Activated CD8-positive, alpha-beta T cell treated with anti-CD3 and anti-CD28 coated beads, Interleukin-2, amount 10 ng/mL, durations not matched to agents 7 days and 5 days (primary cell): Measurements from ENCODE around the gene C1orf87. TPM values are rescaled to one million over a fixed set of nuclear protein-coding genes. Genes with fewer than 3 reads are reported as not detected.

Experiments
- ATAC-seq: fragments of 150-1000 bp; cut with Tn5 transposase; one replicate; pipeline ENCODE4 v1.10.0; 2021; ENCODE audit warnings: moderate library complexity
- CTCF ChIA-PET: fragments of 350-600 bp; sonication (Branson Sonifier 250); formaldehyde crosslinking; loops from one replicate; lab custom pipeline; 2021; ENCODE audit warnings: antibody characterized with exemption; lab: Charles Lee
- POLR2A ChIA-PET: fragments of 350-600 bp; sonication (Branson Sonifier 250); formaldehyde crosslinking; loops from one replicate; lab custom pipeline; 2021; ENCODE audit warnings: antibody characterized with exemption; lab: Charles Lee
- DNase-seq: peaks from one replicate; pipeline ENCODE4 v3.0.0-alpha.2; 2020
- H3K27ac Mint-ChIP-seq: one replicate; pipeline ENCODE4 v1.8.0; 2021; ENCODE audit warnings: mild to moderate bottlenecking, mixed read lengths
- H3K27me3 Mint-ChIP-seq: one replicate; pipeline ENCODE4 v1.8.0; 2021; ENCODE audit warnings: low read depth, mixed read lengths
- H3K36me3 Mint-ChIP-seq: one replicate; pipeline ENCODE4 v1.8.0; 2021; ENCODE audit warnings: low read depth, mixed read lengths
- H3K4me1 Mint-ChIP-seq: one replicate; pipeline ENCODE4 v1.8.0; 2021; ENCODE audit warnings: low read depth, mixed read lengths
- H3K4me3 Mint-ChIP-seq: one replicate; pipeline ENCODE4 v1.8.0; 2021; ENCODE audit warnings: mild to moderate bottlenecking, mixed read lengths
- H3K9me3 Mint-ChIP-seq: one replicate; pipeline ENCODE4 v1.8.0; 2022; ENCODE audit warnings: mixed read lengths; ENCODE audit not compliant: insufficient read depth
- total RNA-seq, 2 experiments: library from RNA; stranded (reverse); gene quantifications; one replicate each; pipeline ENCODE4 v1.2.3, GENCODE V29; 2021

Gene C1orf87
- total RNA-seq, 2 experiments from 2014 or later, result not detected

DNA sequence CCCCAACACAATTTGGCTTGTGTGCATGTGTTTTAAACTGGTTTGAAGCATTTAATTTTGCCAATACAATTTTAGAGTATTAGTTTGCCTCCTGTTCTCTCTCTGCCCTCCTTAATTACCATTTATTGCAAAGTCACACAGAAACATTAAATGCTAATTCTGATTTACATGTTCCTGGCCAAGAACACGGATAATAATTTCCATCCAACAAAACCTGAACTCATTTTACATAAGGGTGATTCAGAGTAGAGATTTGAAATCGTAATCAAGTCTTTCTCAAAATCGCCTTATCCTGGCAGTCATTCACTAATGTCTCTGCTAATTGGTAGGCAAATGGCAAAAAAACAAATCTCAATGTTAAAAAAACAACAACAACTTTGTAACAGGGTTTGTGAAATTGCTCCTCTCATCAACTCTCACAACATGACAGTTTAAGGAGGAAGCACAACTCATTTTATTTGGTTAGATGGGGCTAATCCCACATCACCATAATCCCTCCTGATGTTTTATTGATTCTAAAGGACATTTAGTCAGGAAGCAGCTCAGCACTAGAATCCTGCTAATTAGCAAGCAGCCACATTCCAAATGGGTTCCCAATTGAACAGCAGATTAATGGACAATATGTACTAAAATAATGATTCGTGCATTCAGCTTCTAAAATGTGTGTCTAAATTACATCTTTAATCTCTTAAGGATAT lies 55.9 kb downstream of the C1orf87 start:
- H3K27ac Mint-ChIP-seq, result no peak overlapping the region
- POLR2A ChIA-PET, result no interaction called here
- no peak overlapping the region for H3K4me3 Mint-ChIP-seq
- DNase-seq (no peak), ATAC-seq (no peak)
- no peaks in the 10 kb centered on the region for H3K36me3 Mint-ChIP-seq
- CTCF ChIA-PET, result no interaction called here
- H3K4me1 Mint-ChIP-seq, result no peaks in the 10 kb centered on the region
- H3K9me3 Mint-ChIP-seq, result no peaks in the 10 kb centered on the region
- H3K27me3 Mint-ChIP-seq, result peaks cover 3% of the 10 kb centered on the region

DNA sequence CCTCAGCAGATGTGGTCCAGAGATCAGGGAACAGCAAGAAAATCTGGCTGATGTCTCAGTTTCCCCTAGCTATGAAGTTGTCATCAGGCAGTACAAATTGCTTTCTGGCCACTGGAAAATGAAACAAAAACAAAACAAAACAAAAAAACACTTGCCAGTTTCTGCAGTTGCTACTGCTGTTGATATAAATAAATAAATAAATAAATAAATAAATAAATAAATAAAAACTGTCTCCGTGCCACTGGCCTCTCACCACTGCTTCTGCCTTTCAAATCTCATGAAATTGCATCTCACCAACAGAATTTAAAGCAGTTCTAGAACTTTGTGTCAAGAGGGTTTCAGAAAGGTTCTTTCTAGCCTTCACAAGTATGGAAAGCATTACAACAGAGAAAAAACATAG lies 62.9 kb downstream of the C1orf87 start:
- H3K4me1 Mint-ChIP-seq, result no peaks in the 10 kb centered on the region
- peaks cover 2% of the 10 kb centered on the region for H3K27me3 Mint-ChIP-seq
- DNase-seq, result no peak
- H3K27ac Mint-ChIP-seq, result no peak overlapping the region
- H3K4me3 Mint-ChIP-seq, result no peak overlapping the region
- H3K36me3 Mint-ChIP-seq, result no peaks in the 10 kb centered on the region
- no peak for ATAC-seq
- CTCF ChIA-PET, result interaction anchor here (0.8 kb wide), 1 partner anchor 690 kb away, joined by 3 read pairs; no protein-coding TSS in a partner anchor
- no peaks in the 10 kb centered on the region for H3K9me3 Mint-ChIP-seq
- POLR2A ChIA-PET, result no interaction called here

- POLR2A ChIA-PET, result no interaction called here
- Mint-ChIP-seq H3K9me3 (no peaks in the 10 kb centered on the region), H3K4me1 (no peaks in the 10 kb centered on the region), H3K27me3 (peaks cover 2% of the 10 kb centered on the region), H3K36me3 (no peaks in the 10 kb centered on the region), H3K27ac (no peak overlapping the region), H3K4me3 (no peak overlapping the region)
- no peak for DNase-seq
- no peak for ATAC-seq
- CTCF ChIA-PET, result no interaction called here
Measured at GRCh38 chr1:60008500-60008899, 65.1 kb downstream of the C1orf87 start.

DNA sequence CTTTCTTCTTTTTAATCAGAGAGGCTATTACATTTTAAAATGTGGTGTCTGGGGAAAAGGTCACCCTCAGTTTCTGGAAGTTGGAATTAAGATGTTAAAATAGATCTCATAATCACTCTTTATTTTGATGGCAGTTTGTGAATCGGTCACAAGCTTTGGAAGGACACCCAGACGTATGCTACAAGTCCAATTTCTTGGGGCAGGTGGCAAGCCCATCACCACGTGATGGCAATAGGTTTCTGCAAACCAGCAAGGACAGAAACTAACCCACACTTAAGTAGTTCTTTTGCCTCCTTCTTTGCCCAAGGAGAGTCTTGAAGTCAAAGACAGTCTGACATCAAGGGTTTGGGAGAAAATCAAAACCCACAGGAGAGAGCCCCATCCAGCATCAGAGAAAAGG lies 72.9 kb downstream of the C1orf87 start:
- H3K36me3 Mint-ChIP-seq, result no peaks in the 10 kb centered on the region
- ChIA-PET CTCF (no interaction called here), POLR2A (no interaction called here)
- no peak overlapping the region for H3K27ac Mint-ChIP-seq
- H3K9me3 Mint-ChIP-seq, result no peaks in the 10 kb centered on the region
- DNase-seq, result no peak
- H3K27me3 Mint-ChIP-seq, result peaks cover 8% of the 10 kb centered on the region
- no peaks in the 10 kb centered on the region for H3K4me1 Mint-ChIP-seq
- no peak overlapping the region for H3K4me3 Mint-ChIP-seq
- ATAC-seq, result no peak

DNA sequence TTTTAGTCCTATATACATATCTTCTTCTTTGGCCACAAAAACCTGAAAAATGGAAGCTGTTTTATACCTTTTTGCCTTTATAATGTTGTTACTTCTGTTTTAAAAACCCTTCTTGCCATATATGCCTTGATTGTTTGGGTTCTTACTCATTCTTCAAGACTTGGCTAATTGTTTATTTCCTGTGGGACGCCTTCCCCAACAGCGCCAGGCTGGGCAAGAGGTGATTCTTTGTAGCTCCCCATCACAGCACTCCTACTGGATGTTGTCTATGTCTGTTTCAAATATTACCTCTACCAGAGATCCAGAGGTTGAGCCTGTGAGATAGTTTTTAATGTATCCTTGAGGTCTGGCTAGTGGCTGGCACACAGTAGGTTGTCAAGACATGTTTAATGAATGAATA lies 73.8 kb downstream of the C1orf87 start:
- Mint-ChIP-seq H3K36me3 (no peaks in the 10 kb centered on the region), H3K4me3 (no peak overlapping the region), H3K4me1 (no peaks in the 10 kb centered on the region), H3K9me3 (no peaks in the 10 kb centered on the region), H3K27ac (no peak overlapping the region), H3K27me3 (peaks cover 6% of the 10 kb centered on the region)
- ChIA-PET CTCF (no interaction called here), POLR2A (no interaction called here)
- no peak for DNase-seq
- ATAC-seq, result no peak

DNA sequence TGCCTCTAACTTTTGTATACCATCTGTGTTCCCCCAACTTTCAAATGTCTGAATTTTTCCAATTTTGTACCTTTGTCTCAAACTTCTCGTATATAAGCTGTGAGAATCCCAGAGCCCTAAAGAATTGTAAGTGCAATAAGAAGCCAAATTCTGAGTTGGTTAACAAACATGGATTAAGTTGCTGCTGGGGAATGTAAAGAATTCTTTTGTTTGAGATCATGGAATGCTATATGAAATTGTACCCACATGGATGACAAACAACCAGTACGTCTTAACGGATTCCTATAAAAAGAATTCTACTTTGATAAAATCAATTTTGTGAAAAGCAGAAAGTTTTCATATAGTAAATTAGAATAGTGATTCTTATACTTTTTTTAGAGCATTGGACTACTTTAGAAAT lies 74.6 kb downstream of the C1orf87 start:
- Mint-ChIP-seq H3K27ac (no peak overlapping the region), H3K27me3 (peaks cover 8% of the 10 kb centered on the region), H3K9me3 (no peaks in the 10 kb centered on the region), H3K36me3 (no peaks in the 10 kb centered on the region), H3K4me1 (no peaks in the 10 kb centered on the region), H3K4me3 (no peak overlapping the region)
- ATAC-seq (no peak), DNase-seq (no peak)
- ChIA-PET POLR2A (no interaction called here), CTCF (interaction anchor here (1.8 kb wide), 1 partner anchor 23 kb away, joined by 4 read pairs; no protein-coding TSS in a partner anchor)

DNA sequence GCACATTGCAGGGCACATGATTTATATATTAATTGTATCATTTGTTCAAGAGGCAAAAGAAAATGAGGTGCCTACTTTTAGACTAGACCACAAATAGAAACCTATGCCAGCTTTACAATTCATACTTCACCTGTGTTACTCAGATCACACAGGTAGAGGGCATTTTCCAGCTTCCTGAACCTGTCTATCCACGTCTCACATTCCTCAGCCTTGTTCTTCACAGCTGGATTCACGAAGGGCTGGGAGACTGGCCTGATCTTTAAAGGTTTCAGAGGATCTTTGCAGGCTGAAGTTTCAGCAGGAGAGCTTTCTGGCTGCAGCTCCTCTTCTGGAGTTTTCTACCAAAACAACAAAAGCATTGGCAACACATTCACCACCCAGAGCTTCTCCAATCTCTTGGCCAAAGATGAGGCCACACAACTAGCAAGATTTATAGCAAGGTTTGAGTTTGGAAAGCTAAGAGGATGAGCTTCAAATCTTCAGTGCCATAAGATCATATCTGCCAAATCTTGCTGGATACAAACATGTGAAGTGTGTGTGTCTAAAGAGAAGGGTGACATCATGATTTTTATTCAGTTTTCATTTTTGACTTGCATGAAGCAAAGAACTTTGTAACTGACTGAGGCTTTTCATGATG lies 76.0 kb downstream of the C1orf87 start:
- DNase-seq (no peak), ATAC-seq (no peak)
- ChIA-PET CTCF (interaction anchor here (1.8 kb wide), 1 partner anchor 21 kb away, joined by 4 read pairs; no protein-coding TSS in a partner anchor), POLR2A (no interaction called here)
- H3K9me3 Mint-ChIP-seq, result no peaks in the 10 kb centered on the region
- H3K36me3 Mint-ChIP-seq, result no peaks in the 10 kb centered on the region
- H3K4me1 Mint-ChIP-seq, result no peaks in the 10 kb centered on the region
- H3K27me3 Mint-ChIP-seq, result peaks cover 8% of the 10 kb centered on the region
- H3K4me3 Mint-ChIP-seq, result no peak overlapping the region
- H3K27ac Mint-ChIP-seq, result no peak overlapping the region

DNA sequence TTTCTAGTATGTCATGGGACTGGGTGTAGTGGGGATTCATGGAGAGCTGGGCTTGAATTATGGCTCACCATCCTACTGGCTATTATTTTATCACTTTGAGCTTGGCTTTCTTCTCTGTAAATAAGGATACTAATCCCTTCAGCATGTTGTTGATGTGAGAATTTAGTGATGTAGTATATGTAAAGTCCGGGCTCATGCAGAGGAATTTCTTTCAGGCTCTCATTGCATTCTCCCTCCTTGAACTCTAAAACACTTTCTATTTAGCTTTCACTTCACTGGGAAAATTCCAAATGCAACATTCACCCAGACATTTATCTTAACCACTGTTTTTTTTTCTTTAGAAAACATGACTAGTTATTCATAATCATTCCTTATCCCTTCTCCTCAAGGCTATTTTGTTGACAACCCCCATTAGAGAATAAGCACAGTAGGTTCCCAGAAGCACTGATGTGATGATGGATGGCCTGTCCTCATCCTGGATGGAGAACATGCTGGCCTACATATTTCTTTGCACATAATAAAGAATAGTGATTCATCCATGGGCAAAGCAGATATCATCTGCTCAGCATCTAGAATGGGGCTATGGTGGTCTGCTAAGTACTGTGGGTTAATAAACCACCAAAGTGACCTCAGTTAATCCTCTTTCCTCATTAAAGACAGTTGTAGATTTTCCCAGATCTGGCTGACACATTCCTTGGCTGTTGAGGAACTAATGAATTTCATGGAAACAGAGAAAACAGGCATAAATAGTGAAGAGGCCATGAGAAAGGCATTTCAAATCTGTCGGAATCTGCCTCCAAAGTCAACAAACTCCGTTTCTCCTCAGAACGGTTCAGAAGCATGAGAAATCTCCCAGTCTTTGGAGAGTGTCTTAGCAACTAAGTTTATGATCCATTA lies 79.0 kb downstream of the C1orf87 start:
- ChIA-PET CTCF (interaction anchor here (1.5 kb wide), 1 partner anchor 23 kb away, joined by 5 read pairs; no protein-coding TSS in a partner anchor), POLR2A (no interaction called here)
- Mint-ChIP-seq H3K27ac (no peak overlapping the region), H3K27me3 (peaks cover 10% of the 10 kb centered on the region), H3K4me3 (no peak overlapping the region), H3K4me1 (no peaks in the 10 kb centered on the region), H3K9me3 (no peaks in the 10 kb centered on the region), H3K36me3 (no peaks in the 10 kb centered on the region)
- no peak for DNase-seq
- ATAC-seq, result no peak

DNA sequence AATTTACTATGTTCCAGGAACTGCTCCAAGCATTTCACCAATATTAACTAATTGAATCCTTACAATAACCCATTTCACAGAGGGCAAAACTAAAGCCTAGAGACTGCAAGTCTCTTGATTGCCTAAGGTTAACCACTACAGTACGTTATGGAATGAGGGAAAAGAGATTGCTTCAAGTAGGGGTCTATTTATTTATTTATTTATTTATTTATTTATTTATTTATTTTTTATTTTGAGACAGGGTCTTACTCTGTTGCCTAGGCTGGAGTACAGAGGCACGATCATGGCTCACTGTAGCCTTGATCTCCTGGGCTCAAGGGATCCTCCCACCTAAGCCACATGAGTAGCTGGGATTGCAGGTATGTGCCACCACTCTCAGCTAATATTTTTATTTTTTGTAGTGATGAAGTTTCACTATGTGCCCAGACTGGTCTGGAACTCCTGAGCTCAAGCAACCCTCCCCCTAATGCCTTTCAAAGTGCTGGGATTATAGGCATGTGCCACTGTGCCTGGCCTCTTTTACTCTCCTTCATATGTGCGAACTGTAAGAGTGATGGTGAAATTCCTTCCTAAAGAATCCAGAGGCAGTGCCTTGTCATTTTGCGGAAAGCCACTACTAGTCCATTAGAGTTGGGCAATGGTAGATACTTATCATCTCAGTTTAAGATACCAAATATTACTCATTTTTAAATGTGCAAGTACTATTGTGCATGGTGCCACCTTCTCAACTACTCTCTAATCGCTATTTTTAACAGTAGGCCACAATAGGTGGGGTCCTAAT lies 81.3 kb downstream of the C1orf87 start:
- H3K27ac Mint-ChIP-seq, result no peak overlapping the region
- H3K36me3 Mint-ChIP-seq, result no peaks in the 10 kb centered on the region
- H3K4me1 Mint-ChIP-seq, result no peaks in the 10 kb centered on the region
- ATAC-seq (no peak), DNase-seq (no peak)
- no peaks in the 10 kb centered on the region for H3K9me3 Mint-ChIP-seq
- ChIA-PET POLR2A (no interaction called here), CTCF (no interaction called here)
- no peak overlapping the region for H3K4me3 Mint-ChIP-seq
- H3K27me3 Mint-ChIP-seq, result peaks cover 7% of the 10 kb centered on the region

DNA sequence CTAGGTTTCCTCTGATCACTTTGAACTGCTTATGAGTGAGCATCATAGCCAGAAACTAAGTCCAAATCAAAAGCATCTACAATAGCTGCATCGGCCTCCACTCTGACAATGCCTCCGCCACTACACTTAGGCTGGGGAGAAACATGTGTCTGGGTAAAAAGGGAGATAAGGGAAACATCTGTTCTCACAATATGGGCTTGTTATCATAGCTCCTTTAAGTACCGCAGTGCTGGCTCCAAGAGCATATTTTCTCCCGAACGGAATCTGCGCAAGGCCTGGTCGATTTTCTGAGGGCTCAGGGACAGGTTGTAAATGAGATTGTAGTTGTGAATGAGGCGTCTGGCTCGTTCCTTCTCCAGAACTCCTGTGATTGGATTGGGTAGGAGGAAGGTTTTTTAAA lies 83.1 kb downstream of the C1orf87 start:
- Mint-ChIP-seq H3K4me3 (no peak overlapping the region), H3K27ac (no peak overlapping the region), H3K9me3 (no peaks in the 10 kb centered on the region), H3K27me3 (peaks cover 5% of the 10 kb centered on the region), H3K36me3 (no peaks in the 10 kb centered on the region), H3K4me1 (no peaks in the 10 kb centered on the region)
- CTCF ChIA-PET, result interaction anchor here (1.6 kb wide), 1 partner anchor 13 kb away, joined by 9 read pairs; no protein-coding TSS in a partner anchor
- POLR2A ChIA-PET, result no interaction called here
- ATAC-seq (no peak), DNase-seq (no peak)

GRCh38 chr1:59986516-59987310 lies 86.9 kb downstream of the C1orf87 start:
- CTCF ChIA-PET, result interaction anchor here (2.9 kb wide), 1 partner anchor 10 kb away, joined by 7 read pairs; no protein-coding TSS in a partner anchor
- Mint-ChIP-seq H3K27me3 (peaks cover 5% of the 10 kb centered on the region), H3K4me3 (no peak overlapping the region), H3K36me3 (no peaks in the 10 kb centered on the region), H3K4me1 (no peaks in the 10 kb centered on the region), H3K27ac (no peak overlapping the region), H3K9me3 (no peaks in the 10 kb centered on the region)
- ATAC-seq (no peak), DNase-seq (no peak)
- POLR2A ChIA-PET, result no interaction called here
